GM23248 (cell line): ENCODE results near the gene C1orf53. TPM values are rescaled to one million over a fixed set of nuclear protein-coding genes. Genes with fewer than 3 reads are reported as not detected.

Source experiments
- DNase-seq: peaks from one replicate; pipeline ENCODE4 v3.0.0-alpha.2; 2015
- H2AFZ ChIP-seq: fragments of 200-600 bp; sonication (generic); 2 replicates; pipeline ENCODE4 v1.6.1; 2016; ENCODE audit warnings: antibody characterized with exemption
- H3F3A ChIP-seq: fragments of 200-600 bp; sonication (generic); 2 replicates; pipeline ENCODE4 v1.6.1; 2016; ENCODE audit warnings: mild to moderate bottlenecking, antibody characterized with exemption, mixed run types; ENCODE audit not compliant: insufficient read depth
- H3K27ac ChIP-seq: fragments of 200-600 bp; sonication (generic); 2 replicates; pipeline ENCODE4 v1.5.1; 2016; ENCODE audit warnings: mild to moderate bottlenecking
- H3K27me3 ChIP-seq: fragments of 200-600 bp; sonication (generic); replicated peaks from 2 replicates; pipeline ENCODE4 v1.6.1; 2016; ENCODE audit warnings: mild to moderate bottlenecking; ENCODE audit not compliant: insufficient read depth
- H3K36me3 ChIP-seq: fragments of 200-600 bp; sonication (generic); 2 replicates; pipeline ENCODE4 v1.6.1; 2016; ENCODE audit warnings: low read depth, mild to moderate bottlenecking
- H3K4me1 ChIP-seq: fragments of 200-600 bp; sonication (generic); 2 replicates; pipeline ENCODE4 v1.6.1; 2016; ENCODE audit warnings: mild to moderate bottlenecking; ENCODE audit not compliant: insufficient read depth
- H3K4me2 ChIP-seq: fragments of 200-600 bp; sonication (generic); one replicate; pipeline ENCODE4 v1.6.1; 2016; ENCODE audit warnings: mild to moderate bottlenecking; ENCODE audit not compliant: unreplicated experiment
- H3K4me3 ChIP-seq: fragments of 200-600 bp; sonication (generic); 2 replicates; pipeline ENCODE4 v1.5.1; 2016; ENCODE audit warnings: mild to moderate bottlenecking
- H3K79me2 ChIP-seq: fragments of 200-600 bp; sonication (generic); 2 replicates; pipeline ENCODE4 v1.6.1; 2016; ENCODE audit warnings: mild to moderate bottlenecking; ENCODE audit not compliant: insufficient read depth
- H3K9ac ChIP-seq: fragments of 200-600 bp; sonication (generic); 2 replicates; pipeline ENCODE4 v1.6.1; 2016; ENCODE audit warnings: mild to moderate bottlenecking
- H3K9me2 ChIP-seq: fragments of 200-600 bp; sonication (generic); 2 replicates; pipeline ENCODE4 v1.6.1; 2016; ENCODE audit warnings: mixed run types, mild to moderate bottlenecking, moderate library complexity; ENCODE audit not compliant: insufficient read depth
- H3K9me3 ChIP-seq: fragments of 200-600 bp; sonication (generic); one replicate; pipeline ENCODE4 v1.6.1; 2017; ENCODE audit warnings: low read depth
- H4K20me1 ChIP-seq: fragments of 200-600 bp; sonication (generic); 2 replicates; pipeline ENCODE4 v1.6.0; 2016; ENCODE audit not compliant: insufficient read depth
- EZH2 ChIP-seq: fragments of 200-600 bp; sonication (generic); IDR thresholded peaks from 2 replicates; pipeline ENCODE4 v1.6.1; 2018; ENCODE audit warnings: antibody characterized with exemption, mild to moderate bottlenecking; ENCODE audit not compliant: insufficient read depth, poor library complexity, severe bottlenecking
- EZH2phosphoT487 ChIP-seq: fragments of 200-600 bp; sonication (generic); IDR thresholded peaks from 2 replicates; pipeline ENCODE4 v1.6.1; 2018; ENCODE audit warnings: antibody characterized with exemption, moderate library complexity, mild to moderate bottlenecking, low read depth; ENCODE audit not compliant: insufficient read depth
- WGBS, 2 experiments: methylation state at CpG; one replicate each; pipeline ENCODE4 v1.1.6; 2015 to 2017; ENCODE audit warnings: low lambda C conversion rate in 2 of 2, low coverage in 1 of 2; ENCODE audit errors: missing lambda C conversion rate in 2 of 2; 5-methylcytosine and 5-hydroxymethylcytosine counted together
- in situ Hi-C: fragments of 300-500 bp; cut with MboI; formaldehyde crosslinking; loops from 2 replicates; pipeline ENCODE4 v1.15.0; 2020
- polyA plus RNA-seq: library from polyadenylated mRNA; unstranded; fragments of >200 nt; fragmentation: Nextera tagmentation; extraction: Ambion mirVana; gene quantifications from 2 replicates; pipeline ENCODE4 v1.2.1, GENCODE V29; 2016
- total RNA-seq: library from RNA; depleted of rRNA; stranded (reverse); fragments of >200 nt; shearing (Covaris generic); gene quantifications from 2 replicates; pipeline ENCODE4 v1.2.3, GENCODE V29; 2014

Gene C1orf53
- total and polyA plus RNA-seq, 2 experiments from 2014 or later = 17.3 to 41.9 TPM

- Histone ChIP-seq H3K36me3 (no peaks in the 10 kb centered on the region), H3K27me3 (peaks cover 93% of the 10 kb centered on the region), H3F3A (no peaks in the 10 kb centered on the region), H3K27ac (no peak overlapping the region), H2AFZ (peak overlapping the region; percentile 66), H3K9me2 (no peaks in the 10 kb centered on the region), H3K4me1 (0 out of 2 replicates have a peak, but pooled peaks cover 4% of the 10 kb centered on the region), H3K9ac (no peak overlapping the region), H3K4me3 (peak overlapping the region; percentile 41), H4K20me1 (no peaks in the 10 kb centered on the region), H3K9me3 (no peaks in the 10 kb centered on the region), H3K4me2 (peak overlapping the region; percentile 58), H3K79me2 (no peaks in the 10 kb centered on the region)
- in situ Hi-C loops = loop anchor here (25.0 kb wide), 2 partner anchors 544 to 769 kb away; no protein-coding TSS in a partner anchor
- TF ChIP-seq EZH2phosphoT487 = peak; percentile 88
- TF ChIP-seq EZH2 = peak; percentile 77
- WGBS, 2 experiments = 4% methylated on average over 56 to 63 of the region's 64 CpGs
- peak; percentile 56 for DNase-seq
Measured at GRCh38 chr1:197917805-197918651, 15.6 kb downstream of the C1orf53 start.

- Histone ChIP-seq H3K9me2 (no peaks in the 10 kb centered on the region), H3K4me3 (no peak overlapping the region), H3K4me1 (0 out of 2 replicates have a peak, but pooled peaks cover 4% of the 10 kb centered on the region), H3K27me3 (peaks cover 85% of the 10 kb centered on the region), H3K36me3 (no peaks in the 10 kb centered on the region), H3F3A (no peaks in the 10 kb centered on the region), H3K4me2 (no peak overlapping the region), H3K27ac (no peak overlapping the region), H4K20me1 (no peaks in the 10 kb centered on the region), H3K9ac (no peak overlapping the region), H3K9me3 (no peaks in the 10 kb centered on the region), H3K79me2 (no peaks in the 10 kb centered on the region), H2AFZ (no peak overlapping the region)
- WGBS, 2 experiments = 20 to 21% methylated on average over 16 of the region's 16 CpGs
- TF ChIP-seq EZH2 (no peak), EZH2phosphoT487 (no peak)
- in situ Hi-C loops = loop anchor here (25.0 kb wide), 2 partner anchors 543 to 768 kb away; no protein-coding TSS in a partner anchor
- DNase-seq = no peak
Measured at GRCh38 chr1:197918807-197919345, 16.4 kb downstream of the C1orf53 start.

GRCh38 chr1:197919346-197920066, 17.1 kb downstream of the C1orf53 start:
- peak; percentile 73; the same call in 1 of the 2 replicates for TF ChIP-seq EZH2phosphoT487
- TF ChIP-seq EZH2 = peak; percentile 93
- H3K9me3 ChIP-seq = no peaks in the 10 kb centered on the region
- in situ Hi-C loops = loop anchor here (25.0 kb wide), 2 partner anchors 543 to 768 kb away; no protein-coding TSS in a partner anchor
- H3K9ac ChIP-seq = no peak overlapping the region
- no peak overlapping the region for H3K4me2 ChIP-seq
- no peak overlapping the region for H2AFZ ChIP-seq
- no peak for DNase-seq
- H3K79me2 ChIP-seq = no peaks in the 10 kb centered on the region
- H4K20me1 ChIP-seq = no peaks in the 10 kb centered on the region
- 0 out of 2 replicates have a peak, but pooled peaks cover 4% of the 10 kb centered on the region for H3K4me1 ChIP-seq
- H3K36me3 ChIP-seq = no peaks in the 10 kb centered on the region
- H3K9me2 ChIP-seq = no peaks in the 10 kb centered on the region
- WGBS, 2 experiments = 20 to 21% methylated on average over 35 of the region's 35 CpGs
- peaks cover 78% of the 10 kb centered on the region for H3K27me3 ChIP-seq
- H3F3A ChIP-seq = no peaks in the 10 kb centered on the region
- H3K27ac ChIP-seq = no peak overlapping the region
- H3K4me3 ChIP-seq = no peak overlapping the region

GRCh38 chr1:197920067-197920396, 17.6 kb downstream of the C1orf53 start:
- no peak overlapping the region for H3K4me2 ChIP-seq
- H3K27ac ChIP-seq = no peak overlapping the region
- in situ Hi-C loops = loop anchor here (25.0 kb wide), 2 partner anchors 542 to 767 kb away; no protein-coding TSS in a partner anchor
- no peaks in the 10 kb centered on the region for H3F3A ChIP-seq
- H3K79me2 ChIP-seq = no peaks in the 10 kb centered on the region
- H3K9me3 ChIP-seq = no peaks in the 10 kb centered on the region
- no peaks in the 10 kb centered on the region for H3K9me2 ChIP-seq
- 0 out of 2 replicates have a peak, but pooled peaks cover 4% of the 10 kb centered on the region for H3K4me1 ChIP-seq
- no peaks in the 10 kb centered on the region for H4K20me1 ChIP-seq
- no peaks in the 10 kb centered on the region for H3K36me3 ChIP-seq
- peaks cover 73% of the 10 kb centered on the region for H3K27me3 ChIP-seq
- no peak for DNase-seq
- TF ChIP-seq EZH2 (no peak), EZH2phosphoT487 (no peak)
- H2AFZ ChIP-seq = no peak overlapping the region
- WGBS, 2 experiments = 6 to 9% methylated on average over 11 of the region's 11 CpGs
- H3K9ac ChIP-seq = no peak overlapping the region
- H3K4me3 ChIP-seq = no peak overlapping the region
